Measurements from ENCODE around the gene CFL2. TPM values are rescaled to one million over a fixed set of nuclear protein-coding genes. Genes with fewer than 3 reads are reported as not detected.

CFL2 gene
- total RNA-seq, 1 donor from 2014 or later = 110 TPM

DNA sequence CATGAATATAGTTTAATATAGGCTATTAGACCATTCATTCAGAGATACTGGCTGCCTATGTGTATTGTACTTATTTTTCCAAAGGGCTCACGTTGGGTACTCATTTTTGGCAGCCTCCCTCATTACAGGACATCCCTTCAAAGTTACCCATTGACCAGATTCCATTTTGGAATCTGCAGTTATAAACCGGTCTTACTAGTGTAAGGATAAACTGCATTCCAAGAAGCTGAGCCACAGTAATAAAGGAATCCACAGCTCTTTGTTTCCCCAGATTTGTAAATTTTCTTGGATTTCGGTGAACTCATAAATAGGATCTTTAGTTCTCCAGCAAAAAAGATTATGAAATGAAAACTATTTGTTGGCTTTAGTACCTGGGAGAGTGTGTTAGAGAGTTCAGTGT lies 18.9 kb upstream of the CFL2 start:
- peaks cover 2% of the 10 kb centered on the region for H3K9me3 Mint-ChIP-seq (ENCODE audit: unreplicated experiment)
- no peaks in the 10 kb centered on the region for H3K36me3 ChIP-seq (ENCODE audit: insufficient read depth, low read length)
- peaks cover 8% of the 10 kb centered on the region for H3K4me1 Mint-ChIP-seq (ENCODE audit: low read depth, unreplicated experiment)
- no peaks in the 10 kb centered on the region for H3K4me1 ChIP-seq (ENCODE audit: insufficient read depth, low read length)
- no peak overlapping the region for H3K27ac ChIP-seq (ENCODE audit: low read depth, low read length)
- no peak overlapping the region for H3K27ac Mint-ChIP-seq (ENCODE audit: unreplicated experiment)
- no peaks in the 10 kb centered on the region for H3K27me3 Mint-ChIP-seq (ENCODE audit: low read depth, unreplicated experiment)
- peak overlapping the region; percentile 30 for H3K4me2 ChIP-seq (ENCODE audit: low read length)
- no peak overlapping the region for H3K9ac ChIP-seq (ENCODE audit: low read length)
- no peaks in the 10 kb centered on the region for H3K27me3 ChIP-seq (ENCODE audit: insufficient read depth, low read length)
- no peaks in the 10 kb centered on the region for H3K9me3 ChIP-seq (ENCODE audit: insufficient read depth, low read depth, low read length)
- DNase-seq (ENCODE audit: low read depth) (peak; percentile 71), FAIRE-seq (peak; percentile 39)
- no peaks in the 10 kb centered on the region for H3K36me3 Mint-ChIP-seq (ENCODE audit: low read depth, unreplicated experiment)
- H3K79me2 ChIP-seq (ENCODE audit: insufficient read depth, low read length) = no peaks in the 10 kb centered on the region
- TF ChIP-seq CTCF (IDR thresholded peaks at IDR 0.05; ENCODE audit: insufficient read depth, low read depth, low read length) = no peak
- TF ChIP-seq EZH2 (IDR thresholded peaks at IDR 0.05; ENCODE audit: insufficient read depth, low read length) = no peak
- no peaks in the 10 kb centered on the region for H4K20me1 ChIP-seq (ENCODE audit: insufficient read depth, low read length)
- H3K4me3 Mint-ChIP-seq (ENCODE audit: unreplicated experiment) = no peak overlapping the region
- H3K4me3 ChIP-seq (ENCODE audit: insufficient read depth, low read depth, low read length) = no peak overlapping the region
- H2AFZ ChIP-seq (ENCODE audit: low read depth, low read length) = peak overlapping the region; percentile 2

DNA sequence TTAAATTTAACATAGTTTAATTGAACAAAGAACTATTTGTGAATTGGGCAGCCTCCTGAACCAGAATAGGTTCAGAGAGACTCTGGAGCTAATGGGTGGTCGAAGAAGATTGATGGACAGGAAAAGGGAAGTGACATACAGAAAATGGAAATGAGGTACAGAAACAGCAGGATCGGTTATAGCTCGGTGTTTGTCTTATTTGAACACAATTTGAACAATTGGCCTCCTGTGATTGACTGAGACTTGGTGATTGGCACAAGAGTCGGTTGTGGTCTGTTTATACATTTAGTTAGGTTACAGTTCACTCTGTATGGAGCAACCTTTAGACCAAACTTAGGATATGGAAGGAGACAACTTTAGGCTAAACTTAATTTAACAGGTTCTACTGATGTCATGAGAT lies 18.4 kb upstream of the CFL2 start:
- Histone ChIP-seq H2AFZ (ENCODE audit: low read depth, low read length) (no peak overlapping the region), H3K27me3 (ENCODE audit: insufficient read depth, low read length) (no peaks in the 10 kb centered on the region), H4K20me1 (ENCODE audit: insufficient read depth, low read length) (no peaks in the 10 kb centered on the region), H3K9ac (ENCODE audit: low read length) (no peak overlapping the region), H3K9me3 (ENCODE audit: insufficient read depth, low read depth, low read length) (no peaks in the 10 kb centered on the region), H3K27ac (ENCODE audit: low read depth, low read length) (no peak overlapping the region), H3K4me1 (ENCODE audit: insufficient read depth, low read length) (no peaks in the 10 kb centered on the region), H3K36me3 (ENCODE audit: insufficient read depth, low read length) (no peaks in the 10 kb centered on the region), H3K79me2 (ENCODE audit: insufficient read depth, low read length) (no peaks in the 10 kb centered on the region), H3K4me3 (ENCODE audit: insufficient read depth, low read depth, low read length) (no peak overlapping the region), H3K4me2 (ENCODE audit: low read length) (no peak overlapping the region)
- Mint-ChIP-seq H3K4me1 (ENCODE audit: low read depth, unreplicated experiment) (peaks cover 8% of the 10 kb centered on the region), H3K27me3 (ENCODE audit: low read depth, unreplicated experiment) (no peaks in the 10 kb centered on the region), H3K4me3 (ENCODE audit: unreplicated experiment) (no peak overlapping the region), H3K27ac (ENCODE audit: unreplicated experiment) (no peak overlapping the region), H3K36me3 (ENCODE audit: low read depth, unreplicated experiment) (no peaks in the 10 kb centered on the region), H3K9me3 (ENCODE audit: unreplicated experiment) (peaks cover 2% of the 10 kb centered on the region)
- no peak for TF ChIP-seq EZH2 (IDR thresholded peaks at IDR 0.05; ENCODE audit: insufficient read depth, low read length)
- TF ChIP-seq CTCF (IDR thresholded peaks at IDR 0.05; ENCODE audit: insufficient read depth, low read depth, low read length) = no peak
- DNase-seq (ENCODE audit: low read depth) (no peak), FAIRE-seq (peak; percentile 55)

- TF ChIP-seq CTCF (IDR thresholded peaks at IDR 0.05; ENCODE audit: insufficient read depth, low read depth, low read length) (no peak), EZH2 (IDR thresholded peaks at IDR 0.05; ENCODE audit: insufficient read depth, low read length) (no peak)
- H3K27me3 ChIP-seq (ENCODE audit: insufficient read depth, low read length) = no peaks in the 10 kb centered on the region
- no peak overlapping the region for H2AFZ ChIP-seq (ENCODE audit: low read depth, low read length)
- H3K4me1 ChIP-seq (ENCODE audit: insufficient read depth, low read length) = no peaks in the 10 kb centered on the region
- FAIRE-seq = no peak
- DNase-seq (ENCODE audit: low read depth) = no peak
- H3K36me3 ChIP-seq (ENCODE audit: insufficient read depth, low read length) = no peaks in the 10 kb centered on the region
- no peak overlapping the region for H3K27ac ChIP-seq (ENCODE audit: low read depth, low read length)
- no peak overlapping the region for H3K27ac Mint-ChIP-seq (ENCODE audit: unreplicated experiment)
- H3K79me2 ChIP-seq (ENCODE audit: insufficient read depth, low read length) = no peaks in the 10 kb centered on the region
- no peak overlapping the region for H3K4me3 Mint-ChIP-seq (ENCODE audit: unreplicated experiment)
- no peaks in the 10 kb centered on the region for H3K9me3 Mint-ChIP-seq (ENCODE audit: unreplicated experiment)
- no peaks in the 10 kb centered on the region for H3K36me3 Mint-ChIP-seq (ENCODE audit: low read depth, unreplicated experiment)
- H4K20me1 ChIP-seq (ENCODE audit: insufficient read depth, low read length) = no peaks in the 10 kb centered on the region
- H3K9ac ChIP-seq (ENCODE audit: low read length) = no peak overlapping the region
- no peak overlapping the region for H3K4me2 ChIP-seq (ENCODE audit: low read length)
- H3K4me3 ChIP-seq (ENCODE audit: insufficient read depth, low read depth, low read length) = no peak overlapping the region
- H3K27me3 Mint-ChIP-seq (ENCODE audit: low read depth, unreplicated experiment) = no peaks in the 10 kb centered on the region
- peaks cover 4% of the 10 kb centered on the region for H3K4me1 Mint-ChIP-seq (ENCODE audit: low read depth, unreplicated experiment)
- H3K9me3 ChIP-seq (ENCODE audit: insufficient read depth, low read depth, low read length) = no peaks in the 10 kb centered on the region
Measured at GRCh38 chr14:34723867-34724266, 9.5 kb upstream of the CFL2 start.

All from astrocyte (in vitro differentiated cells and primary cell).